Measurements from ENCODE around the gene MSL3. TPM values are rescaled to one million over a fixed set of nuclear protein-coding genes. Genes with fewer than 3 reads are reported as not detected.

Gene MSL3
- total RNA-seq, 1 donor from 2014 or later: 33.2 TPM

DNA sequence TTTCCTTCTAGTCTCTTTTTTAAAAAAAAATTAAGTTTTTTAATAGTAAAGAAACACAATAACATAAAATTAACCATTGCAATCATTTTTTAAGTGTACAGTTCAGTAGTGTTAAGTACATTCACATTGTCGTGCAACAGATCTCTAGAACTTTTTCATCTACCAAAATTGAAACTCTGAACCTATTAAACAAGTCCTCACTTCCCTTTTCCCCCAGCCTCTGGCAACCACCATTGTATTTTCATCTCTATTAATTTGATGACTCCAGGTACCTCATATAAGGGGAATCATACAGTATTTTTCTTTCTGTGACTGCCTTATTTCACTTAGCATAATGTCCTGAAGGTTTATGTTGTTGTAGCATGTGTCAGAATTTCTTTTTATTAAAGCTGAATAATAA is 31.8 kb downstream of the MSL3 start:
- H3K4me3 ChIP-seq: no peak overlapping the region
- no peaks in the 10 kb centered on the region for H3K4me1 Mint-ChIP-seq
- no peaks in the 10 kb centered on the region for H3K79me2 ChIP-seq (ENCODE audit: low read depth)
- no peak overlapping the region for H3K27ac Mint-ChIP-seq
- DNase-seq (ENCODE audit: low spot score): no peak
- no peaks in the 10 kb centered on the region for H3K27me3 Mint-ChIP-seq (ENCODE audit: insufficient read depth, low read depth)
- H3K4me3 Mint-ChIP-seq: no peak overlapping the region
- H3K4me1 ChIP-seq: no peaks in the 10 kb centered on the region
- H2AFZ ChIP-seq (replicated peaks): no peak overlapping the region
- no peak overlapping the region for H3K27ac ChIP-seq
- no peaks in the 10 kb centered on the region for H3K27me3 ChIP-seq
- no peaks in the 10 kb centered on the region for H3K36me3 ChIP-seq
- no peaks in the 10 kb centered on the region for H3K9me3 ChIP-seq (ENCODE audit: low read depth)
- H3K9ac ChIP-seq: no peak overlapping the region
- H3K36me3 Mint-ChIP-seq: no peaks in the 10 kb centered on the region
- no peaks in the 10 kb centered on the region for H4K20me1 ChIP-seq (ENCODE audit: low read depth)
- no peaks in the 10 kb centered on the region for H3K9me3 Mint-ChIP-seq
- no peaks in the 10 kb centered on the region for H3F3A ChIP-seq (ENCODE audit: low read depth)
- TF ChIP-seq CTCF (IDR thresholded peaks at IDR 0.05) (no peak), EZH2 (IDR thresholded peaks at IDR 0.05) (no peak), EZH2phosphoT487 (IDR thresholded peaks at IDR 0.05) (no peak)
- no peak overlapping the region for H3K4me2 ChIP-seq

DNA sequence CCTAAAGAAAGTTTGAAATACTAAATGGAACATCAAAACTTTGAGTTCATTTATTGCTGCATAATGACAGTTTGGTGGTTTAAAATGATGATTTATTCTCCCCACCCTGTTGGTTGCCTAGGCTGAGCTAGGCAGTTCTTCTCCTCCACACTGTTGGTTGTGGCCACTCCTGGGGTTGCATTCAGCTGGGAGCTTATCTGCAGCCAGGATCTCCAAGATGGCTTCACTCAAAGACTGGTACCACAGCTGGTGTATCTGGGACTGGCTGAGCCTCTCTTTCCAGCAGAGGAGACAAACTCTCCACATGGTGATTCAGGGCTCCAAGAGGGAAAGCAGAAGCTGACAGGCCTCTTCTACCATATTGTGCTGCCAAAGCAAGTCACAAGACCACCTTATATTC is 33.1 kb downstream of the MSL3 start:
- H3K36me3 Mint-ChIP-seq: no peaks in the 10 kb centered on the region
- no peak overlapping the region for H3K4me3 Mint-ChIP-seq
- Histone ChIP-seq H3K27me3 (no peaks in the 10 kb centered on the region), H3K4me2 (no peak overlapping the region), H3K4me1 (no peaks in the 10 kb centered on the region), H3K9me3 (ENCODE audit: low read depth) (peaks cover 5% of the 10 kb centered on the region), H3K36me3 (no peaks in the 10 kb centered on the region), H4K20me1 (ENCODE audit: low read depth) (no peaks in the 10 kb centered on the region), H3K79me2 (ENCODE audit: low read depth) (no peaks in the 10 kb centered on the region), H3K27ac (no peak overlapping the region), H3K9ac (no peak overlapping the region), H3F3A (ENCODE audit: low read depth) (no peaks in the 10 kb centered on the region), H2AFZ (replicated peaks) (no peak overlapping the region), H3K4me3 (no peak overlapping the region)
- no peaks in the 10 kb centered on the region for H3K9me3 Mint-ChIP-seq
- no peaks in the 10 kb centered on the region for H3K4me1 Mint-ChIP-seq
- DNase-seq (ENCODE audit: low spot score): no peak
- TF ChIP-seq CTCF (IDR thresholded peaks at IDR 0.05) (no peak), EZH2 (IDR thresholded peaks at IDR 0.05) (no peak), EZH2phosphoT487 (IDR thresholded peaks at IDR 0.05) (no peak)
- H3K27me3 Mint-ChIP-seq (ENCODE audit: insufficient read depth, low read depth): no peaks in the 10 kb centered on the region
- H3K27ac Mint-ChIP-seq: no peak overlapping the region

GRCh38 chrX:11791537-11791936 is 33.5 kb downstream of the MSL3 start:
- Histone ChIP-seq H4K20me1 (ENCODE audit: low read depth) (no peaks in the 10 kb centered on the region), H3K4me2 (no peak overlapping the region), H3K9me3 (ENCODE audit: low read depth) (peaks cover 10% of the 10 kb centered on the region), H3K4me1 (no peaks in the 10 kb centered on the region), H3K27me3 (no peaks in the 10 kb centered on the region), H3F3A (ENCODE audit: low read depth) (no peaks in the 10 kb centered on the region), H3K27ac (no peak overlapping the region), H3K4me3 (no peak overlapping the region), H3K36me3 (no peaks in the 10 kb centered on the region), H2AFZ (replicated peaks) (no peak overlapping the region), H3K79me2 (ENCODE audit: low read depth) (no peaks in the 10 kb centered on the region), H3K9ac (no peak overlapping the region)
- no peaks in the 10 kb centered on the region for H3K4me1 Mint-ChIP-seq
- H3K27ac Mint-ChIP-seq: no peak overlapping the region
- DNase-seq (ENCODE audit: low spot score): no peak
- H3K9me3 Mint-ChIP-seq: no peaks in the 10 kb centered on the region
- H3K36me3 Mint-ChIP-seq: no peaks in the 10 kb centered on the region
- no peaks in the 10 kb centered on the region for H3K27me3 Mint-ChIP-seq (ENCODE audit: insufficient read depth, low read depth)
- TF ChIP-seq EZH2phosphoT487 (IDR thresholded peaks at IDR 0.05) (no peak), EZH2 (IDR thresholded peaks at IDR 0.05) (no peak), CTCF (IDR thresholded peaks at IDR 0.05) (no peak)
- H3K4me3 Mint-ChIP-seq: no peak overlapping the region
